NCI-H2227 (cell line): ENCODE data around the gene HOOK2.
"Not testable (repeated sequence)": the region's sequence is repeated elsewhere in the genome, so short reads cannot be mapped to it uniquely, and the experiment has no call there.

Experiments
- DNase-seq: peaks from one replicate; lab custom pipeline; 2025; ENCODE audit not compliant: unreplicated experiment; lab: John Stamatoyannopoulos, UW

HOOK2 gene

GRCh38 chr19:12754465-12755196 lies 20.7 kb downstream of the HOOK2 start:
- DNase-seq: no peak

- no peak for DNase-seq
Observed at GRCh38 chr19:12752056-12752781, 23.1 kb downstream of the HOOK2 start.

GRCh38 chr19:12751635-12752034 lies 23.7 kb downstream of the HOOK2 start, which contains the start of gene BEST2:
Gene BEST2, plus strand, starts transcription at chr19:12751791. Its CDS starts 802 bp downstream, at chr19:12752593.
- DNase-seq: no peak

- no peak for DNase-seq
Observed at GRCh38 chr19:12750851-12751250, 24.5 kb downstream of the HOOK2 start.

- peak; percentile 19 for DNase-seq
Observed at GRCh38 chr19:12749938-12750521, 25.3 kb downstream of the HOOK2 start.

GRCh38 chr19:12748489-12748888 lies 26.9 kb downstream of the HOOK2 start:
- DNase-seq: no peak

GRCh38 chr19:12745166-12745897 lies 30.0 kb downstream of the HOOK2 start:
- no peak for DNase-seq

- no peak for DNase-seq
Observed at GRCh38 chr19:12737835-12738351, 37.5 kb downstream of the HOOK2 start.

- DNase-seq: peak; percentile 97
Observed at GRCh38 chr19:12736995-12737834, 38.1 kb downstream of the HOOK2 start, which contains the start of gene GET3. Gene GET3, plus strand, starts transcription at chr19:12737497. Its CDS starts 9 bp downstream, at chr19:12737506.

GRCh38 chr19:12733369-12734214 lies 41.8 kb downstream of the HOOK2 start:
- no peak for DNase-seq

GRCh38 chr19:12731337-12731736 lies 44.0 kb downstream of the HOOK2 start:
- DNase-seq: no peak

- no peak for DNase-seq
Observed at GRCh38 chr19:12730064-12730463, 45.3 kb downstream of the HOOK2 start.

GRCh38 chr19:12727745-12728433 lies 47.5 kb downstream of the HOOK2 start:
- no peak for DNase-seq

- DNase-seq: no peak
Observed at GRCh38 chr19:12726988-12727316, 48.4 kb downstream of the HOOK2 start.

- DNase-seq: not testable (repeated sequence)
Observed at GRCh38 chr19:12725612-12726011, 49.7 kb downstream of the HOOK2 start.

- DNase-seq: peak; percentile 68
Observed at GRCh38 chr19:12723641-12724426, 51.5 kb downstream of the HOOK2 start, which contains the start of gene TNPO2. Gene TNPO2, minus strand, starts transcription at chr19:12723932. Its CDS starts 2,955 bp downstream, at chr19:12720977.

- no peak for DNase-seq
Observed at GRCh38 chr19:12723381-12723640, 52.0 kb downstream of the HOOK2 start.
